HG03342 (cell line): ENCODE measurements around the gene OLIG3.

Experiments
- ATAC-seq: cut with Tn5 transposase; IDR thresholded peaks from one replicate; pipeline ENCODE4 v1.9.1; 2021; ENCODE audit warnings: mild to moderate bottlenecking, moderate library complexity; ENCODE audit not compliant: unreplicated experiment

Gene OLIG3

DNA sequence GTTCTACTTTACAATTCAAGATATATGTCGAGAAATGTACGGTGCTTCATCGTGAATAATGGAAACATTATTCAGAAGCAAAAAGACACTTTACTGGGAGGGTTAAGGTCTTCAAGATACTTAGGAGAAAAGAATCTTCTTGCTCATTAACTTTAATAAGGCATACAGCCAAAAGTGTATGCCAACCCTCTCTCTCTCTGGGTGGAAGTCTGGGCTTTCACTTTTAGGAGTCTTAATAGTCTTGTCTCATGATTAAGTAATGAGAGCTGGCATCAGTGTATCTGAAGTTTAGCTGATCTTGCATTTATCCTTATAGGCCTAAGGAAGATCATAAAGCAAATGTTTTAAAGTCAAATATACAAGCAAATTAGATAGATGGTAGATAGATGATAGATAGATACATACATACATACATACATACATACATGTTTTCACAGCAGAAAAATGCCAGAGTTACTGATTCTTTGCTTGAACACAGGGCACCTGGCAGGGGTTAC lies 21.5 kb downstream of the OLIG3 start:
- ATAC-seq: no peak

DNA sequence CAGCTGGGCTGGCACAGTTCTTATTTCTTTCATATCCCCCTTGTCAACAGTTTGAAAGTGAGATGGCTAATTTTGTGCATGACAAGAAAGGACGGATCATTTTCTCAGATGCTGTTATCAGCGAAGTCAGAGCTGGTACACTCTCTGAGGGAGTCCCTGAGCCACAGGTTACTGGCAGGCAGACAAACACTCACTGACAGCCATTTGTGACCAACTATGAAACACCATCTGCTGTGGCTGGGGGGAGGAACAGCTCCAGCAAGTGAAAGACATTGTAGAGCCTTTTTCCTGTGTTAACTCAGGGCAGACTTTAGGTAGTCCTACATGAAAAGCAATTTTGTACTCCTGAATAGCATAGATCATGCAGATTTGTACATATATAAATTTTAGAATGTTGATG lies 22.2 kb downstream of the OLIG3 start:
- no peak for ATAC-seq

DNA sequence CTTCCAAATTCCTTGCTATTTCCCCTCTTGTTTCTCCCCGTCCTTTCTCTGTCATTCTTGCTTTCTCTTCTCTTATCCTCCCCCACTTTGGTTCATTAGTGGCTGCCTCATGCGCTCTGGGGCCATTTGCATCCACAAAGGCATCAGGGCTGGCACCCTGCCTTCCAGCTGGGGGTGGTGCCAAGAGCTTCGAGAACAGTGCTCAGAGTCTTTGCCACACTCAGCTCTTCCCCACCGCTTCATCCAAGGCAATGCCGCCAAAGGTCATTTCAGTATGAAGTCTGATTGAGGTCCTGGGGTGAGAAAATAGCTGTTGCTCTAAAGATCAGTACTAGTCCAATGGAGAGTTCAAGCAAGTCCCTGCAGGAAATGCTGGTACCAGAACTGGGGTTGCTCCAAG lies 22.7 kb downstream of the OLIG3 start:
- no peak for ATAC-seq

DNA sequence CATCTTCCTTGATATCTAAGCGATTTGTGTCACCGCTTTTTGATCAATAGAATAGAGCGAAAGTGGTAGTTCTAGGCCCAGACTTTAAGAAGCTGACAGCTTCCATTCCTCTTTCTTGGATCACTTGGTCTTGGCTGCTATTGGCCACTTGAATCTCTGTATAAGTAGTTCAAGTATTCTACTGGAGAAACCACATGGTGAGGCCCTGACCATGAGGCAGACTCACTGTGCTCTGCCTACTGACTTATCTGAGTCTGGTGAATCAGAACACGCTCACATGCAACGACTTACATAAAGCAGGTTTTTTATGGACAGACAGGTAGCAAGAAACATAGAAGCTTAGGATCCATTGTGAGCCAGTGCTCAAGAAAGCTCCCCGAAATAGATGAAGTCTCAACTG lies 27.0 kb downstream of the OLIG3 start:
- no peak for ATAC-seq

DNA sequence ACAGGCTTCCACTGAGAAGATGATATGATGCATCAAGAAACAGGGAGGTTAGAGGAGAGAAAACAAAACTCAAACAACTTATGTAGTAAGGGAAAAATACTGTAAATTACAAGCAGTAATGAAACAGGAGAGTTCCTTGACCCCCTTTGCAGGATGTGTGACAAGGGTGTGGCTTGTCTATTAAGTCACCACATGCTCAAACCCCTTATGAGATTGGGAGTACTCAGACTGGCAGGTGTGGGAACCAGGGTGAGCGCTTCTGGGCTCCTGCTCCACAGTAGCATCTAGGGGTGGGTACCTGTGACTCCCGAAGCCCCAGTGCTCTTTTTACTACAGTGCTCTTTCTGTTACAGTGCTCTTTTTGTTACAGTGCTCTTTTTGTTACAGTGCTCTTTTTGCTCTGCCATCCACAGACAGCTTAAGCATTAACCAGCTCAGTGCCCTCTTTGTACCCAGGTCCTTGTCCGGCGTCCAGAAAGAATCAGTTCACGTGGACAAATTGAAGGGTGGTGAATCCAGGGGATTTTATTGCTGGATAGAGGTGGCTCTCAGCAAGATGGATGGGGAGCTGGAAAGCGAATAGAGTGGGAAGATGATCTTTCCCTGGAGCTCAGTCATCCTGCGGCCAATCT lies 28.7 kb downstream of the OLIG3 start:
- ATAC-seq: no peak

DNA sequence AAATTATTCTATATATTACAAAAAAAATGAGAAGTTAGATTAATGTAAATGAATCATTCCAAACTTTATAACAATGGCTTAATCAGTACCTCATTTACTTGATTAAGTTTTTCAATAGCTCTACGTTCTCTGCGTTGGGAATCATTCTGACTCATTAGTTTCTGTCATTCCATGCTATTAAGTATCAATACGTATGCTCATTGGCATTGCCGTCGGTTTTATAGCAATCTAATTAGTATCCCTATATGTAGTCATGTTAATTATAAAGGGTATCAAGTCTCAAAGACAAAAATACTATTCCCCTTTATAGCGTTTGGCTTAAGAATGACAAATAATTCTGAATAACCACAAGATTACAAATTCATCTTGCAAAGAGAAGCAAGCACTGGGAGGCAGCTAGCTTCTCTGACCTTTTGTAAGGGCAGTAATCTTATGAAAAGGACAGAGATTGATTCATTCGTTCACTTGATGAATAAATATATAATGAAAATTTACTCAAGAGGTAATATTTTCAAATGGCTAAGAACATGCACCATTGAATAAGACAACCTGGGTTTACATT lies 41.8 kb downstream of the OLIG3 start:
- no peak for ATAC-seq

DNA sequence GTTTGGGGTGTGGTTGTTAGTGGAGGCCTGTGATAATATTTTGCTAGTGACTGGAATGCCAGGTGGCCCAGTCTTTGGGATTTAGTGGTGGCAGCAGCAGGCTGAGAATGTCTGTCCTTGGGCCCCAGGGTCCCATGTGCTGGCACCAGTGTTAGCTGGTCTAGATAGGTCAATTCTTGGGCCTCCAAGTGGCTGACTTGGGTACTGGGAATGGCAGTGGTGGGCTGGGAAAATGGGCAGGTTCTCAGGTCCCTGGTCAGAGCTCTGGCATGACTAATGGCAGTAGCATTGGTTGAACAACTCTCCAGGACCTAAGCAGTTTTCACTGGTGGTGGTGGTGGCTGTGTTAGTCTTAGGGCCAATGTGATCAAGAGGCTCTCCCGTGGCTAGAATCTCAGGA lies 50.3 kb downstream of the OLIG3 start:
- ATAC-seq: no peak
